Frontal cortex (tissue), 1 donor: Measurements from ENCODE around the gene CERCAM. TPM values are rescaled to one million over a fixed set of nuclear protein-coding genes. Genes with fewer than 3 reads are reported as not detected.

Experiments
- total RNA-seq: library from RNA; depleted of rRNA; stranded (reverse); fragments of >200 nt; gene quantifications from one replicate; pipeline ENCODE4 v1.2.3, GENCODE V29; 2014

Gene CERCAM
- total RNA-seq, 1 donor from 2014 or later: 10.2 TPM

Other genes starting within 250 kb of the CERCAM start
- 15.9 TPM for gene CIZ1, start 229.3 kb upstream of the CERCAM start, total RNA-seq
- 73.8 TPM for gene DNM1, start 217.5 kb upstream of the CERCAM start, total RNA-seq
- 40.4 TPM for gene GOLGA2, start 144.8 kb upstream of the CERCAM start, total RNA-seq
- 3.7 TPM for gene SWI5, start 144.6 kb upstream of the CERCAM start, total RNA-seq
- gene TRUB2, start 98.4 kb upstream of the CERCAM start, total RNA-seq: 19.6 TPM
- gene COQ4, start 98.0 kb upstream of the CERCAM start, total RNA-seq: 16.3 TPM
- gene SLC27A4, start 80.3 kb upstream of the CERCAM start, total RNA-seq: 22.4 TPM
- 17.9 TPM for gene URM1, start 49.5 kb upstream of the CERCAM start, total RNA-seq
- 17.1 TPM for gene ODF2, start 35.1 kb downstream of the CERCAM start, total RNA-seq
- gene GLE1, start 83.9 kb downstream of the CERCAM start, total RNA-seq: 21.6 TPM
- 810 TPM for gene SPTAN1, start 131.7 kb downstream of the CERCAM start, total RNA-seq
- gene DYNC2I2, start 236.0 kb downstream of the CERCAM start, total RNA-seq: 31.4 TPM